Sigmoid colon (tissue), 4 donors: ENCODE measurements around the gene MGRN1.

ENCODE experiments used
- EP300 ChIP-seq, 4 donors: sonication (generic); formaldehyde crosslinking; IDR thresholded peaks; one replicate each; pipeline ENCODE4 v1.6.1; 2017; ENCODE audit warnings: antibody characterized with exemption in 4 of 4
- POLR2A ChIP-seq, 2 donors: fragments of 450-650 bp; IDR thresholded peaks; one replicate each; pipeline ENCODE4 v1.6.1; 2016; ENCODE audit warnings: antibody characterized with exemption in 2 of 2, mild to moderate bottlenecking in 2 of 2, moderate library complexity in 2 of 2
- POLR2AphosphoS5 ChIP-seq, 4 donors: sonication (generic); formaldehyde crosslinking; IDR thresholded peaks; one replicate each; pipeline ENCODE4 v1.6.1; 2017; ENCODE audit warnings: antibody characterized with exemption in 4 of 4
- TF ChIP-seq, protein P1 (sequence below), 4 experiments: fragments of 450-650 bp in 3 of 4; fragments of 200-600 bp in 1 of 4; IDR thresholded peaks; one replicate each; pipeline ENCODE4 v1.5.1; 2016 to 2019; ENCODE audit warnings: antibody characterized with exemption in 4 of 4, mild to moderate bottlenecking in 3 of 4, moderate library complexity in 2 of 4

DNA sequence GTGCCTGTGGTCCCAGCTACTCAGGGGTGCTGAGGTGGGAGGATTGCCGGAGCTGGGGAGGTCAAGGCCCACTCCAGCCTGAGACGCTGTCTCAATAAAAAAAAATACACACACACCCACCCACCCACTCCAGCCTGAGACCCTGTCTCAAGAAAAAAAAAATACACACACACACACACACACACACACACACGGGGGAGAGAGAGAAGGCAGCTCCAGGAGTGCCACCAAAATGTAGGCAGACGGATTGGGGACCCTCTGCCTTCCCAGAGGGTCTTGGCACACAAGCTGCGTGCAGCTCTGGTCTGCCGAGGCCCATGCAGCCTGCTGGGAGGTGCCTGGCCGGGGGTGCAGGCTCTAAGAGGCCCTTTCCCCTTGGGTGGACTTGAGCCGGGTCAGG is 62.8 kb downstream of the MGRN1 start:
- TF ChIP-seq, protein P1, sequence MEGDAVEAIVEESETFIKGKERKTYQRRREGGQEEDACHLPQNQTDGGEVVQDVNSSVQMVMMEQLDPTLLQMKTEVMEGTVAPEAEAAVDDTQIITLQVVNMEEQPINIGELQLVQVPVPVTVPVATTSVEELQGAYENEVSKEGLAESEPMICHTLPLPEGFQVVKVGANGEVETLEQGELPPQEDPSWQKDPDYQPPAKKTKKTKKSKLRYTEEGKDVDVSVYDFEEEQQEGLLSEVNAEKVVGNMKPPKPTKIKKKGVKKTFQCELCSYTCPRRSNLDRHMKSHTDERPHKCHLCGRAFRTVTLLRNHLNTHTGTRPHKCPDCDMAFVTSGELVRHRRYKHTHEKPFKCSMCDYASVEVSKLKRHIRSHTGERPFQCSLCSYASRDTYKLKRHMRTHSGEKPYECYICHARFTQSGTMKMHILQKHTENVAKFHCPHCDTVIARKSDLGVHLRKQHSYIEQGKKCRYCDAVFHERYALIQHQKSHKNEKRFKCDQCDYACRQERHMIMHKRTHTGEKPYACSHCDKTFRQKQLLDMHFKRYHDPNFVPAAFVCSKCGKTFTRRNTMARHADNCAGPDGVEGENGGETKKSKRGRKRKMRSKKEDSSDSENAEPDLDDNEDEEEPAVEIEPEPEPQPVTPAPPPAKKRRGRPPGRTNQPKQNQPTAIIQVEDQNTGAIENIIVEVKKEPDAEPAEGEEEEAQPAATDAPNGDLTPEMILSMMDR (IDR thresholded peaks at IDR 0.05) = no peak
- TF ChIP-seq POLR2AphosphoS5 (IDR thresholded peaks at IDR 0.05) (no peak), POLR2A (IDR thresholded peaks at IDR 0.05) (no peak), EP300 (IDR thresholded peaks at IDR 0.05) (no peak)
